GM23338 (cell line): ENCODE results near the gene APLNR.

Experiments
- ETS1 ChIP-seq: IDR thresholded peaks from 2 replicates; pipeline ENCODE4 v1.6.1; 2016; ENCODE audit warnings: antibody characterized with exemption
- EZH2 ChIP-seq: fragments of 200-600 bp; sonication (generic); IDR thresholded peaks from one replicate; pipeline ENCODE4 v1.8.0; 2017; ENCODE audit warnings: antibody characterized with exemption, mild to moderate bottlenecking, low read depth; ENCODE audit not compliant: unreplicated experiment
- EZH2phosphoT487 ChIP-seq: fragments of 200-600 bp; sonication (generic); IDR thresholded peaks from one replicate; pipeline ENCODE4 v1.8.1; 2018; ENCODE audit warnings: antibody characterized with exemption; ENCODE audit not compliant: unreplicated experiment
- POLR2AphosphoS5 ChIP-seq: IDR thresholded peaks from 2 replicates; pipeline ENCODE4 v1.6.1; 2016; ENCODE audit warnings: antibody characterized with exemption, low read depth
- REST ChIP-seq: IDR thresholded peaks from one replicate; pipeline ENCODE4 v1.6.1; 2018; ENCODE audit warnings: antibody characterized with exemption; ENCODE audit not compliant: unreplicated experiment
- ZNF331 ChIP-seq: fragments of 250-450 bp; sonication (Bioruptor Pico); IDR thresholded peaks from 2 replicates; pipeline ENCODE4 v1.5.0; 2020; ENCODE audit warnings: low read depth, mild to moderate bottlenecking, moderate library complexity
- TF ChIP-seq, protein P1 (sequence below), 2 experiments: fragments of 200-600 bp in 1 of 2; sonication (generic) in 1 of 2; conservative IDR thresholded peaks; 2 replicates each; pipeline versions ENCODE4 v1.5.1 to v1.6.1; 2016 to 2017; ENCODE audit warnings: antibody characterized with exemption in 2 of 2, low read depth in 2 of 2, mild to moderate bottlenecking in 2 of 2, moderate library complexity in 1 of 2

DNA sequence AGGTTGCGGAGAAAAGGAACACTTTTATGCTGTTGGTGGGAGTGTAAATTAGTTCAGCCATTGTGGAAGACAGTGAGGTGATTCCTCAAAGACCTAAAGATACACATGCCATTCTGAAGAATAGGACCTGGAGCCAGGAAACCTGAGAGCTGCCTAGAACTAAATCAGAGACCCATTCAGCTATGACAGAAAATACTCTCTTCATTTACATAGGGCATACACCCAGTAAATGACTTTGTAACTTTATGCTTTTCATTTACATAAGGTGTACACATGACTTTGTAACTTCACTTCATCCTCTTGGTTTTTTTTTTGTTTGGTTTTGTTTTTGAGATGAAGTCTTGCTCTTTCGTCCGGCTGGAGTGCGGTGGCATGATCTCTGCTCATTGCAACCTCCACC, 25.1 kb upstream of the APLNR start:
- TF ChIP-seq, protein P1, sequence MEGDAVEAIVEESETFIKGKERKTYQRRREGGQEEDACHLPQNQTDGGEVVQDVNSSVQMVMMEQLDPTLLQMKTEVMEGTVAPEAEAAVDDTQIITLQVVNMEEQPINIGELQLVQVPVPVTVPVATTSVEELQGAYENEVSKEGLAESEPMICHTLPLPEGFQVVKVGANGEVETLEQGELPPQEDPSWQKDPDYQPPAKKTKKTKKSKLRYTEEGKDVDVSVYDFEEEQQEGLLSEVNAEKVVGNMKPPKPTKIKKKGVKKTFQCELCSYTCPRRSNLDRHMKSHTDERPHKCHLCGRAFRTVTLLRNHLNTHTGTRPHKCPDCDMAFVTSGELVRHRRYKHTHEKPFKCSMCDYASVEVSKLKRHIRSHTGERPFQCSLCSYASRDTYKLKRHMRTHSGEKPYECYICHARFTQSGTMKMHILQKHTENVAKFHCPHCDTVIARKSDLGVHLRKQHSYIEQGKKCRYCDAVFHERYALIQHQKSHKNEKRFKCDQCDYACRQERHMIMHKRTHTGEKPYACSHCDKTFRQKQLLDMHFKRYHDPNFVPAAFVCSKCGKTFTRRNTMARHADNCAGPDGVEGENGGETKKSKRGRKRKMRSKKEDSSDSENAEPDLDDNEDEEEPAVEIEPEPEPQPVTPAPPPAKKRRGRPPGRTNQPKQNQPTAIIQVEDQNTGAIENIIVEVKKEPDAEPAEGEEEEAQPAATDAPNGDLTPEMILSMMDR (conservative IDR thresholded peaks at IDR 0.05; ENCODE audit: low read depth in 2 of 2): no peak
- TF ChIP-seq EZH2: no peak
- TF ChIP-seq ETS1: no peak
- TF ChIP-seq POLR2AphosphoS5: no peak
- TF ChIP-seq EZH2phosphoT487: no peak
- TF ChIP-seq REST: no peak
- no peak for TF ChIP-seq ZNF331 (CRISPR knock-in tag)
